Measurements from ENCODE around the gene SPATA20.

DNA sequence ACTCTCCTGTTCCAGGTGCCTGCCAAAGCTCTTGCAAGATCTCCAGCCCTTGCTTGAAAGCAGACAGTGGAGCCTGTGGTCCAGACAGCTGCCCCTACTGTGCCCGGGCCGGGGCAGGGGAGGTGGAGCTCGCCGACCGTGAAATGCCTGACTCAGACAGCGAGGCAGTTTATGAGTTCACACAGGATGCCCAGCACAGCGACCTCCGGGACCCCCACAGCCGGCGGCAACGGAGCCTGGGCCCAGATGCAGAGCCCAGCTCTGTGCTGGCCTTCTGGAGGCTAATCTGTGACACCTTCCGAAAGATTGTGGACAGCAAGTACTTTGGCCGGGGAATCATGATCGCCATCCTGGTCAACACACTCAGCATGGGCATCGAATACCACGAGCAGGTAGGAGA lies 31.2 kb downstream of the SPATA20 start:
- TF ChIP-seq, protein P1, sequence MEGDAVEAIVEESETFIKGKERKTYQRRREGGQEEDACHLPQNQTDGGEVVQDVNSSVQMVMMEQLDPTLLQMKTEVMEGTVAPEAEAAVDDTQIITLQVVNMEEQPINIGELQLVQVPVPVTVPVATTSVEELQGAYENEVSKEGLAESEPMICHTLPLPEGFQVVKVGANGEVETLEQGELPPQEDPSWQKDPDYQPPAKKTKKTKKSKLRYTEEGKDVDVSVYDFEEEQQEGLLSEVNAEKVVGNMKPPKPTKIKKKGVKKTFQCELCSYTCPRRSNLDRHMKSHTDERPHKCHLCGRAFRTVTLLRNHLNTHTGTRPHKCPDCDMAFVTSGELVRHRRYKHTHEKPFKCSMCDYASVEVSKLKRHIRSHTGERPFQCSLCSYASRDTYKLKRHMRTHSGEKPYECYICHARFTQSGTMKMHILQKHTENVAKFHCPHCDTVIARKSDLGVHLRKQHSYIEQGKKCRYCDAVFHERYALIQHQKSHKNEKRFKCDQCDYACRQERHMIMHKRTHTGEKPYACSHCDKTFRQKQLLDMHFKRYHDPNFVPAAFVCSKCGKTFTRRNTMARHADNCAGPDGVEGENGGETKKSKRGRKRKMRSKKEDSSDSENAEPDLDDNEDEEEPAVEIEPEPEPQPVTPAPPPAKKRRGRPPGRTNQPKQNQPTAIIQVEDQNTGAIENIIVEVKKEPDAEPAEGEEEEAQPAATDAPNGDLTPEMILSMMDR (IDR thresholded peaks at IDR 0.05): no peak
- TF ChIP-seq POLR2A (IDR thresholded peaks at IDR 0.05): no peak
